IMR-90 (cell line): ENCODE measurements around the gene HS3ST5. TPM values are rescaled to one million over a fixed set of nuclear protein-coding genes. Genes with fewer than 3 reads are reported as not detected.

Experiments used
- ATAC-seq: fragments of 200-7000 bp; cut with Tn5 transposase; 2 replicates; pipeline ENCODE4 v1.9.1; 2020; ENCODE audit warnings: low read depth, mild to moderate bottlenecking, moderate library complexity
- BruUV-seq: library from RNA; stranded (reverse); fragments of 400-500 nt; replicated peaks from 2 replicates; lab custom pipeline; 2021; lab: Mats Ljungman, UMichigan
- CTCF ChIA-PET: fragments of 300-600 bp; formaldehyde crosslinking; extraction: SDS; loops from one replicate; lab custom pipeline; 2021; ENCODE audit warnings: antibody characterized with exemption; lab: Yijun Ruan, JAX
- POLR2A ChIA-PET: fragments of 300-600 bp; sonication (Branson Sonifier 250); formaldehyde crosslinking; loops from one replicate; lab custom pipeline; 2022; ENCODE audit warnings: antibody characterized with exemption; ENCODE audit not compliant: unreplicated experiment; lab: Charles Lee
- DNase-seq: peaks from one replicate; pipeline ENCODE4 v3.0.0; 2013
- H2AFZ ChIP-seq: replicated peaks from 2 replicates; pipeline ENCODE3; 2013; ENCODE audit warnings: low read length, mild to moderate bottlenecking; ENCODE audit not compliant: poor library complexity
- H2AK5ac ChIP-seq: 2 replicates; pipeline ENCODE4 v1.6.1; 2013; ENCODE audit warnings: low read depth, low read length, inconsistent platforms
- H2AK9ac ChIP-seq: replicated peaks from 2 replicates; pipeline ENCODE3; 2013; ENCODE audit warnings: mild to moderate bottlenecking, low read depth, low read length, moderate library complexity; ENCODE audit not compliant: poor library complexity
- H2BK120ac ChIP-seq: 2 replicates; pipeline ENCODE4 v1.6.1; 2013; ENCODE audit warnings: low read depth, low read length, inconsistent platforms
- H2BK15ac ChIP-seq: 3 replicates; pipeline ENCODE4 v1.6.1; 2013; ENCODE audit warnings: low read depth, low read length, inconsistent platforms
- H2BK20ac ChIP-seq: 2 replicates; pipeline ENCODE4 v1.6.1; 2013; ENCODE audit warnings: low read depth, mild to moderate bottlenecking, inconsistent platforms, low read length, moderate library complexity
- H2BK5ac ChIP-seq: 2 replicates; pipeline ENCODE4 v1.6.1; 2013; ENCODE audit warnings: mild to moderate bottlenecking, low read depth, low read length, inconsistent platforms; ENCODE audit not compliant: poor library complexity, severe bottlenecking
- H3K14ac ChIP-seq: replicated peaks from 2 replicates; pipeline ENCODE4 v1.6.1; 2013; ENCODE audit warnings: low read depth, low read length, inconsistent platforms
- H3K18ac ChIP-seq: 2 replicates; pipeline ENCODE4 v1.6.1; 2013; ENCODE audit warnings: low read depth, low read length, control low read depth
- H3K23ac ChIP-seq: 2 replicates; pipeline ENCODE4 v1.6.1; 2013; ENCODE audit warnings: low read depth, low read length, inconsistent platforms
- H3K27ac ChIP-seq: 2 replicates; pipeline ENCODE4 v1.5.1; 2013; ENCODE audit warnings: mild to moderate bottlenecking, control low read depth, low read length; ENCODE audit not compliant: insufficient read depth
- H3K27me3 ChIP-seq: 2 replicates; pipeline ENCODE4 v1.6.1; 2013; ENCODE audit warnings: low read length; ENCODE audit not compliant: control insufficient read depth, insufficient read depth
- H3K36me3 ChIP-seq: 2 replicates; pipeline ENCODE4 v1.6.1; 2013; ENCODE audit warnings: low read length, mixed read lengths; ENCODE audit not compliant: control insufficient read depth, insufficient read depth
- H3K4ac ChIP-seq: 2 replicates; pipeline ENCODE4 v1.6.1; 2013; ENCODE audit warnings: low read depth, low read length, inconsistent platforms
- H3K4me1 ChIP-seq: 2 replicates; pipeline ENCODE4 v1.6.1; 2013; ENCODE audit warnings: low read length, mixed read lengths; ENCODE audit not compliant: control insufficient read depth, insufficient read depth
- H3K4me2 ChIP-seq: 2 replicates; pipeline ENCODE4 v1.6.1; 2013; ENCODE audit warnings: low read depth, mild to moderate bottlenecking, control low read depth, low read length, moderate library complexity
- H3K4me3 ChIP-seq: 2 replicates; pipeline ENCODE4 v1.5.1; 2013; ENCODE audit warnings: low read depth, mild to moderate bottlenecking, control low read depth, low read length, moderate library complexity; ENCODE audit not compliant: insufficient read depth
- H3K56ac ChIP-seq: 2 replicates; pipeline ENCODE4 v1.6.1; 2013; ENCODE audit warnings: low read length, inconsistent platforms; ENCODE audit not compliant: insufficient read depth; ENCODE audit errors: extremely low read depth
- H3K79me1 ChIP-seq, 2 experiments: 2 replicates each; pipeline ENCODE4 v1.6.1; 2013; ENCODE audit warnings: low read length in 2 of 2, inconsistent platforms in 1 of 2, low read depth in 1 of 2
- H3K9ac ChIP-seq: 2 replicates; pipeline ENCODE4 v1.6.1; 2013; ENCODE audit warnings: low read depth, low read length, control low read depth
- H3K9me1 ChIP-seq: 2 replicates; pipeline ENCODE4 v1.6.1; 2013; ENCODE audit warnings: low read length, inconsistent platforms; ENCODE audit not compliant: insufficient read depth
- H3K9me3 ChIP-seq: 2 replicates; pipeline ENCODE4 v1.6.1; 2013; ENCODE audit warnings: low read length; ENCODE audit not compliant: control insufficient read depth, insufficient read depth
- H4K20me1 ChIP-seq: 2 replicates; pipeline ENCODE4 v1.6.1; 2013; ENCODE audit warnings: low read length, inconsistent platforms; ENCODE audit not compliant: insufficient read depth
- H4K5ac ChIP-seq: 2 replicates; pipeline ENCODE4 v1.6.1; 2013; ENCODE audit warnings: mild to moderate bottlenecking, low read depth, low read length, control low read depth
- H4K8ac ChIP-seq, 2 experiments: 2 replicates each; pipeline ENCODE4 v1.6.1; 2013; ENCODE audit warnings: low read depth in 2 of 2, low read length in 2 of 2, control low read depth in 1 of 2, inconsistent platforms in 1 of 2
- H4K91ac ChIP-seq: 2 replicates; pipeline ENCODE4 v1.6.1; 2013; ENCODE audit warnings: low read depth, low read length, inconsistent platforms; ENCODE audit not compliant: insufficient read depth
- BHLHE40 ChIP-seq: fragments of 150-350 bp; IDR thresholded peaks from 2 replicates; pipeline ENCODE4 v1.6.1; 2016; ENCODE audit warnings: mild to moderate bottlenecking, low read depth, low read length
- CEBPB ChIP-seq: IDR thresholded peaks from 2 replicates; pipeline ENCODE4 v1.6.1; 2012; ENCODE audit warnings: low read depth, low read length, improper control_type of control experiment
- CHD1 ChIP-seq: IDR thresholded peaks from 2 replicates; pipeline ENCODE4 v1.6.1; 2012; ENCODE audit warnings: low read depth, low read length, improper control_type of control experiment
- CTCF ChIP-seq: conservative IDR thresholded peaks from 2 replicates; pipeline ENCODE4 v1.5.1; 2012; ENCODE audit warnings: mild to moderate bottlenecking, low read depth, low read length, improper control_type of control experiment
- ELK1 ChIP-seq: fragments of 150-350 bp; IDR thresholded peaks from 2 replicates; pipeline ENCODE4 v1.6.1; 2016; ENCODE audit warnings: low read depth, mild to moderate bottlenecking, low read length, moderate library complexity, borderline replicate concordance
- FOS ChIP-seq: fragments of 150-350 bp; IDR thresholded peaks from 2 replicates; pipeline ENCODE4 v1.6.1; 2016; ENCODE audit warnings: low read depth, low read length
- MAFK ChIP-seq: IDR thresholded peaks from 2 replicates; pipeline ENCODE4 v1.6.1; 2012; ENCODE audit warnings: low read depth, low read length, improper control_type of control experiment
- MAZ ChIP-seq: IDR thresholded peaks from 2 replicates; pipeline ENCODE4 v1.6.1; 2012; ENCODE audit warnings: low read depth, mild to moderate bottlenecking, low read length, improper control_type of control experiment, moderate library complexity, borderline replicate concordance
- MXI1 ChIP-seq: IDR thresholded peaks from 2 replicates; pipeline ENCODE4 v1.6.1; 2012; ENCODE audit warnings: low read depth, mild to moderate bottlenecking, low read length, moderate library complexity, borderline replicate concordance
- NFE2L2 ChIP-seq: fragments of 150-350 bp; IDR thresholded peaks from 2 replicates; pipeline ENCODE4 v1.6.1; 2016; ENCODE audit warnings: low read depth, mild to moderate bottlenecking, low read length
- POLR2A ChIP-seq: IDR thresholded peaks from 2 replicates; pipeline ENCODE4 v1.6.1; 2012; ENCODE audit warnings: mild to moderate bottlenecking, low read depth, low read length
- RAD21 ChIP-seq: IDR thresholded peaks from 2 replicates; pipeline ENCODE4 v1.6.1; 2012; ENCODE audit warnings: low read length, improper control_type of control experiment
- RCOR1 ChIP-seq: IDR thresholded peaks from 2 replicates; pipeline ENCODE4 v1.6.1; 2012; ENCODE audit warnings: mild to moderate bottlenecking, low read length, improper control_type of control experiment; ENCODE audit not compliant: insufficient replicate concordance
- RFX5 ChIP-seq: IDR thresholded peaks from 2 replicates; pipeline ENCODE4 v1.8.0; 2012; ENCODE audit warnings: low read depth, mild to moderate bottlenecking, low read length, moderate library complexity
- SMC3 ChIP-seq: fragments of 150-350 bp; IDR thresholded peaks from 2 replicates; pipeline ENCODE4 v1.6.1; 2016; ENCODE audit warnings: low read depth, mild to moderate bottlenecking, antibody characterized with exemption, low read length, moderate library complexity
- dilution Hi-C: fragments of 300-500 bp; cut with HindIII; formaldehyde crosslinking; loops from one replicate; pipeline ENCODE4 v1.14.3; 2018; ENCODE audit warnings: low sequenced_read_pairs; ENCODE audit not compliant: unreplicated experiment
- in situ Hi-C: fragments of 300-500 bp; cut with MboI; formaldehyde crosslinking; loops from 3 replicates; pipeline ENCODE4 v1.14.3; 2019; ENCODE audit warnings: low sequenced_read_pairs, inconsistent platforms, mixed read lengths
- intact Hi-C: fragments of 100-400 bp; cut with micrococcal nuclease; formaldehyde crosslinking; loops from 2 replicates; pipeline ENCODE4 v1.10.0; 2022
- polyA plus RNA-seq, 3 experiments: library from polyadenylated mRNA; depleted of rRNA; stranded (reverse); fragments of >200 nt; gene quantifications; 2 replicates each; pipeline ENCODE4 v1.2.3, GENCODE V29; 2012; ENCODE audit warnings: low replicate concordance in 1 of 3
- total RNA-seq: library from RNA; depleted of rRNA; stranded (reverse); fragments of >200 nt; gene quantifications from 2 replicates; pipeline ENCODE4 v1.2.3, GENCODE V29; 2012
- TF ChIP-seq, protein P1 (sequence below): fragments of 150-350 bp; IDR thresholded peaks from 2 replicates; pipeline ENCODE4 v1.6.1; 2017; ENCODE audit warnings: mild to moderate bottlenecking, antibody characterized with exemption, low read length, low read depth

Gene HS3ST5
- total and polyA plus RNA-seq, 2 of the 4 experiments (the other 2 are of a cell fraction), result not detected

DNA sequence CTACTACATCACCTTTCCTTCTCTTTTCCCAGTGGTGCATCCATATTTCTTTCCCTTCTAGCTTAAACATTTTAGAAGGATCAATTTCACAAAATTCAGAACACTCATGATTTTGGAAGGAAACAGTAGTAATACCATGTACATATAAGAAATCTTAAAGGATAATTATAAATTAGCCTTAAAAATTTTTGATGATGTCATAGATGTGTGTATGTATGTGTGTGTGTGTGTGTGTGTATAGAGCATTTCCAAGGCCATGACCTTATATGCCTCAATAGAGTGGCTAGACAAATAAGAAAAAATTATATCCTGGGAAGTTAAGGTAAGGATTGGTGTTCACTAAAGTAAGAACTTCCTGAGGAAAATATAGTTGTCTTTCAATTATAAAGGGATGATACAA is 24.1 kb upstream of the HS3ST5 start:
- H3K9me1 ChIP-seq, result no peaks in the 10 kb centered on the region
- TF ChIP-seq MAZ (no peak), MXI1 (no peak), POLR2A (no peak), SMC3 (no peak), CHD1 (no peak), NFE2L2 (no peak), BHLHE40 (no peak), RFX5 (no peak), RAD21 (no peak), CEBPB (no peak), ELK1 (no peak), FOS (no peak), CTCF (no peak), MAFK (no peak), RCOR1 (no peak)
- TF ChIP-seq, protein P1, sequence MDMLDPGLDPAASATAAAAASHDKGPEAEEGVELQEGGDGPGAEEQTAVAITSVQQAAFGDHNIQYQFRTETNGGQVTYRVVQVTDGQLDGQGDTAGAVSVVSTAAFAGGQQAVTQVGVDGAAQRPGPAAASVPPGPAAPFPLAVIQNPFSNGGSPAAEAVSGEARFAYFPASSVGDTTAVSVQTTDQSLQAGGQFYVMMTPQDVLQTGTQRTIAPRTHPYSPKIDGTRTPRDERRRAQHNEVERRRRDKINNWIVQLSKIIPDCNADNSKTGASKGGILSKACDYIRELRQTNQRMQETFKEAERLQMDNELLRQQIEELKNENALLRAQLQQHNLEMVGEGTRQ, result no peak
- H3K4me3 ChIP-seq, result no peak overlapping the region
- no peak overlapping the region for H2AK9ac ChIP-seq
- ChIA-PET POLR2A (no interaction called here), CTCF (no interaction called here)
- no peak overlapping the region for H3K18ac ChIP-seq
- no peak overlapping the region for H3K9ac ChIP-seq
- H2AK5ac ChIP-seq, result no peak overlapping the region
- dilution Hi-C loops, result no loop called here
- no peak overlapping the region for H2BK20ac ChIP-seq
- H3K36me3 ChIP-seq, result no peaks in the 10 kb centered on the region
- no peak for DNase-seq
- no peak for ATAC-seq
- no peak overlapping the region for H2BK120ac ChIP-seq
- H2BK5ac ChIP-seq, result no peak overlapping the region
- H4K5ac ChIP-seq, result no peak overlapping the region
- H3K79me1 ChIP-seq, result no peaks in the 10 kb centered on the region
- no peak overlapping the region for H3K27ac ChIP-seq
- H3K9me3 ChIP-seq, result no peaks in the 10 kb centered on the region
- intact Hi-C loops, result no loop called here
- H4K20me1 ChIP-seq, result no peaks in the 10 kb centered on the region
- no peak overlapping the region for H2BK15ac ChIP-seq
- no peak overlapping the region for H3K4me2 ChIP-seq
- H3K4ac ChIP-seq, result no peak overlapping the region
- no peaks in the 10 kb centered on the region for H3K4me1 ChIP-seq
- no peak overlapping the region for H4K8ac ChIP-seq
- no peak overlapping the region for H3K56ac ChIP-seq
- H4K91ac ChIP-seq, result no peak overlapping the region
- H2AFZ ChIP-seq, result no peak overlapping the region
- H3K23ac ChIP-seq, result no peak overlapping the region
- H3K27me3 ChIP-seq, result no peaks in the 10 kb centered on the region
- in situ Hi-C loops, result no loop called here
- H3K14ac ChIP-seq, result no peak overlapping the region
- BruUV-seq, result no TSS peak
